Spinal cord (tissue), 10 donors: ENCODE data around the gene AUTS2. TPM values are rescaled to one million over a fixed set of nuclear protein-coding genes. Genes with fewer than 3 reads are reported as not detected.
A peak's percentile ranks its signal among the peaks of the same experiment; 100 is the strongest.

Experiments used
- DNase-seq, 6 donors: peaks; one replicate each; pipeline versions ENCODE4 v3.0.0 to v3.0.0-alpha.2; 2013 to 2015; ENCODE audit warnings: low spot score in 6 of 6, low read depth in 4 of 6
- H3K27ac ChIP-seq: one replicate; pipeline ENCODE4 v1.5.1; 2013; ENCODE audit warnings: low read depth, low read length, control low read depth
- H3K27me3 ChIP-seq: one replicate; pipeline ENCODE4 v1.6.1; 2013; ENCODE audit warnings: low read length; ENCODE audit not compliant: control insufficient read depth, insufficient read depth
- H3K36me3 ChIP-seq: one replicate; pipeline ENCODE4 v1.6.1; 2013; ENCODE audit warnings: low read length; ENCODE audit not compliant: control insufficient read depth, insufficient read depth
- H3K4me1 ChIP-seq: one replicate; pipeline ENCODE4 v1.6.1; 2013; ENCODE audit warnings: low read length; ENCODE audit not compliant: control insufficient read depth, insufficient read depth
- H3K4me3 ChIP-seq: one replicate; pipeline ENCODE4 v1.5.1; 2013; ENCODE audit warnings: low read depth, low read length, control low read depth
- H3K9me3 ChIP-seq: one replicate; pipeline ENCODE4 v1.6.1; 2013; ENCODE audit warnings: low read length; ENCODE audit not compliant: control insufficient read depth, insufficient read depth
- WGBS: methylation state at CpG from one replicate; pipeline ENCODE4 v1.1.5; 2013; ENCODE audit warnings: missing lambda C conversion rate; ENCODE audit not compliant: insufficient coverage; 5-methylcytosine and 5-hydroxymethylcytosine counted together
- polyA plus RNA-seq, 2 donors: library from polyadenylated mRNA; unstranded; fragments of 120-200 nt; gene quantifications; one replicate each; pipeline ENCODE4 v1.2.1, GENCODE V29; 2013; ENCODE audit not compliant: insufficient read length in 2 of 2
- total RNA-seq, 2 donors: library from RNA; depleted of rRNA in 1 of 2; stranded (reverse); fragments of 120-200 nt in 1 of 2; fragments of >200 nt in 1 of 2; gene quantifications; one replicate each; pipeline versions ENCODE4 v1.2.3 to v1.2.4, GENCODE V29; 2013 to 2014
- donor health status: healthy.

AUTS2 gene
- total and polyA plus RNA-seq, 4 donors: 56.2 to 214 (median 135) TPM

GRCh38 chr7:70303780-70304179, 705.5 kb downstream of the AUTS2 start:
- no peak overlapping the region for H3K27ac ChIP-seq
- no peaks in the 10 kb centered on the region for H3K27me3 ChIP-seq
- WGBS: 100% methylated on average over 1 of the region's 2 CpGs
- no peaks in the 10 kb centered on the region for H3K9me3 ChIP-seq
- H3K4me3 ChIP-seq: no peak overlapping the region
- no peak for DNase-seq
- H3K4me1 ChIP-seq: no peaks in the 10 kb centered on the region
- no peaks in the 10 kb centered on the region for H3K36me3 ChIP-seq

GRCh38 chr7:70306173-70306572, 707.9 kb downstream of the AUTS2 start:
- Histone ChIP-seq H3K27ac (no peak overlapping the region), H3K27me3 (no peaks in the 10 kb centered on the region), H3K4me1 (no peaks in the 10 kb centered on the region), H3K36me3 (no peaks in the 10 kb centered on the region), H3K9me3 (no peaks in the 10 kb centered on the region), H3K4me3 (no peak overlapping the region)
- 50% methylated on average over 1 of the region's 2 CpGs for WGBS
- DNase-seq: no peak

GRCh38 chr7:70307544-70308106, 709.4 kb downstream of the AUTS2 start:
- no peak overlapping the region for H3K4me3 ChIP-seq
- no CpG with 5 or more reads among the region's 3 CpGs for WGBS
- DNase-seq: no peak

DNA sequence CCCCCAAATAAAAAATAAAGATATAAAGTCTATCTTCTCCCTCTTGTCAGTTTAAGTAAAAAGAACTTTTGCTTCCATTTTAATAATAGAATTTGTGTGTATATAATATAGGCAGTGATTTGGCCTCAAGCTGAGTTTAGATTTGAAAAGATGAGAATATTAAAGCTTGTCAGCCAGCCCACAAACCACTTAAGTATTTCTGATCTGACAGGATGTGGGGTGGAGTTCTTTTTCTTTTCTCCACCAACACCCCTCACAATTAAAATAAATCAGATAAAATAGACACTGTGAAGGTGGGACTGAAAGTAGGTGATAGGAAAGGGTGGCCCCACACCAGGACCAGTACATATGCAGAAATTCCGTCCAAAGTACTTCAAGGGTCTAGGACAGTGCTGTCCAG, 714.1 kb downstream of the AUTS2 start:
- H3K27ac ChIP-seq: no peak overlapping the region
- no peak for DNase-seq
- no peaks in the 10 kb centered on the region for H3K36me3 ChIP-seq
- no peaks in the 10 kb centered on the region for H3K4me1 ChIP-seq
- no peaks in the 10 kb centered on the region for H3K9me3 ChIP-seq
- H3K27me3 ChIP-seq: no peaks in the 10 kb centered on the region
- WGBS: 89% methylated on average over 1 of the region's 1 CpG
- no peak overlapping the region for H3K4me3 ChIP-seq

More at GRCh38 chr7:70307544-70308106, 709.4 kb downstream of the AUTS2 start:
- no peak overlapping the region for H3K27ac ChIP-seq
- no peaks in the 10 kb centered on the region for H3K27me3 ChIP-seq
- H3K9me3 ChIP-seq: no peaks in the 10 kb centered on the region
- no peaks in the 10 kb centered on the region for H3K36me3 ChIP-seq
- no peaks in the 10 kb centered on the region for H3K4me1 ChIP-seq

DNA sequence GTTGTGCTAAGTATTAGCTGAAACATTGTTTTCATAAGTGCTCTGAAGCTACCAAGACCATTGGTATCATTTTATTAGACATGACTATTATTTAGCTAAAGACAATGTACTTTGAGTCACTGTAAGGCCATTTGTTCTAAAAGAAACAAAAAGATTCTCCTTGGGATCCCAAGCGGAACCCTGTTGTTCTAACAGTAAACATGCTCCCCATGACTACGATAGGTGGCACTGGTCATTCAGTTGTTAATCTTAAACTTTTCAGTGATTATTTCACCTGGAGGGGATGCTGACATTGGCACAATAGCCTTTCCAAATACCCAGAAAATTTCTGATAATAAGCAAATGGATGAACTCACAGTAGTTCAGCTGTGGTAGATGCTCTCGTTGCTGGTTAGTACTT, 715.0 kb downstream of the AUTS2 start:
- DNase-seq: no peak

GRCh38 chr7:70313687-70314086, 715.4 kb downstream of the AUTS2 start:
- Histone ChIP-seq H3K27me3 (no peaks in the 10 kb centered on the region), H3K4me1 (no peaks in the 10 kb centered on the region), H3K4me3 (no peak overlapping the region), H3K27ac (no peak overlapping the region), H3K36me3 (no peaks in the 10 kb centered on the region), H3K9me3 (no peaks in the 10 kb centered on the region)
- 64% methylated on average over 6 of the region's 10 CpGs for WGBS
- peak in 1 of 6 donors; percentile 61 for DNase-seq

More for the DNA sequence above, 715.0 kb downstream of the AUTS2 start:
- Histone ChIP-seq H3K36me3 (no peaks in the 10 kb centered on the region), H3K27me3 (no peaks in the 10 kb centered on the region), H3K4me3 (no peak overlapping the region), H3K4me1 (no peaks in the 10 kb centered on the region), H3K9me3 (no peaks in the 10 kb centered on the region), H3K27ac (no peak overlapping the region)
- 71% methylated on average over 1 of the region's 3 CpGs for WGBS

- no peaks in the 10 kb centered on the region for H3K27me3 ChIP-seq
- no peaks in the 10 kb centered on the region for H3K4me1 ChIP-seq
- 93% methylated on average over 2 of the region's 2 CpGs for WGBS
- no peak for DNase-seq
- H3K27ac ChIP-seq: no peak overlapping the region
- no peaks in the 10 kb centered on the region for H3K36me3 ChIP-seq
- H3K4me3 ChIP-seq: no peak overlapping the region
- H3K9me3 ChIP-seq: no peaks in the 10 kb centered on the region
Measured at GRCh38 chr7:70314221-70314620, 715.9 kb downstream of the AUTS2 start.

- DNase-seq: no peak
- Histone ChIP-seq H3K4me1 (no peaks in the 10 kb centered on the region), H3K4me3 (no peak overlapping the region), H3K27ac (no peak overlapping the region), H3K36me3 (no peaks in the 10 kb centered on the region), H3K27me3 (no peaks in the 10 kb centered on the region), H3K9me3 (no peaks in the 10 kb centered on the region)
- 100% methylated on average over 2 of the region's 7 CpGs for WGBS
Measured at GRCh38 chr7:70316745-70317144, 718.5 kb downstream of the AUTS2 start.

DNA sequence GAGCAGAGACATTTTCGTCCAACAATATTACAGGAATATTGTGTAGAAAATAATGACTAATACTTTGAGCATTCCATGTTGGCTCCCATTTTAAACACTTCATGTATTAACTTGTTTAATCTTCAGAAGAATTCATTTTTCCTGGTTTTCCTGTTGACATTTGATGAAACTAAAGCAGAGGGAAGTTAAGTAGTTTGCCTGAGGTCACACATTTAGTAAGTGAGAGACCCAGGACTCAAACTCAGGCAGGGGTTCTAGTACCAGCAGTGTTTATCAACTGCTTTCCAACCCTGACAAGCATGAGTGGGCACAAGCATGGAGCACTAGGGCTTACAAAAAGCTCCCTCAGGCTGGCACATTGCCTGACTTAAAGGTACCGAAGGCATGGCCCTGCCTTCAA, 719.1 kb downstream of the AUTS2 start:
- Histone ChIP-seq H3K27ac (no peak overlapping the region), H3K27me3 (no peaks in the 10 kb centered on the region), H3K9me3 (no peaks in the 10 kb centered on the region), H3K4me3 (no peak overlapping the region), H3K36me3 (no peaks in the 10 kb centered on the region), H3K4me1 (no peaks in the 10 kb centered on the region)
- WGBS: 75% methylated on average over 1 of the region's 2 CpGs
- DNase-seq: peak in 1 of 6 donors; percentile 57

- Histone ChIP-seq H3K4me3 (no peak overlapping the region), H3K4me1 (no peaks in the 10 kb centered on the region), H3K36me3 (no peaks in the 10 kb centered on the region), H3K27me3 (no peaks in the 10 kb centered on the region), H3K9me3 (no peaks in the 10 kb centered on the region), H3K27ac (no peak overlapping the region)
- DNase-seq: no peak
- no CpG with 5 or more reads among the region's 1 CpG for WGBS
Measured at GRCh38 chr7:70318511-70318910, 720.2 kb downstream of the AUTS2 start.
